Chondrocyte (in vitro differentiated cells): ENCODE results near the gene CCDC93. TPM values are rescaled to one million over a fixed set of nuclear protein-coding genes. Genes with fewer than 3 reads are reported as not detected.

ENCODE experiments used
- DNase-seq: peaks from one replicate; pipeline ENCODE4 v3.0.0; 2021; ENCODE audit warnings: mixed read lengths, low spot score
- H3K27ac Mint-ChIP-seq: one replicate; pipeline ENCODE4 v1.8.0; 2021; ENCODE audit warnings: mild to moderate bottlenecking, moderate library complexity, mixed read lengths; ENCODE audit not compliant: unreplicated experiment
- H3K27me3 Mint-ChIP-seq: 2 replicates; pipeline ENCODE4 v1.8.0; 2021; ENCODE audit warnings: low read depth, mixed read lengths
- H3K36me3 Mint-ChIP-seq: 2 replicates; pipeline ENCODE4 v1.8.0; 2021; ENCODE audit warnings: low read depth, mixed read lengths
- H3K4me1 Mint-ChIP-seq: 2 replicates; pipeline ENCODE4 v1.8.0; 2021; ENCODE audit warnings: low read depth, mild to moderate bottlenecking, mixed read lengths
- H3K4me3 Mint-ChIP-seq: one replicate; pipeline ENCODE4 v1.8.0; 2021; ENCODE audit warnings: mild to moderate bottlenecking, moderate library complexity, mixed read lengths; ENCODE audit not compliant: unreplicated experiment
- H3K9me3 Mint-ChIP-seq: 2 replicates; pipeline ENCODE4 v1.8.0; 2021; ENCODE audit warnings: low read depth, mixed read lengths
- CTCF ChIP-seq: fragments of 200-600 bp; sonication (generic); IDR thresholded peaks from 2 replicates; pipeline ENCODE4 v1.5.0; 2021; ENCODE audit warnings: antibody characterized with exemption, mild to moderate bottlenecking, moderate library complexity
- total RNA-seq: library from RNA; stranded (reverse); gene quantifications from 3 replicates; pipeline ENCODE4 v1.2.1, GENCODE V29; 2021

Gene CCDC93
- total RNA-seq, 1 donor from 2014 or later = 22.8 TPM

GRCh38 chr2:117984208-117984607 is 29.7 kb downstream of the CCDC93 start:
- Mint-ChIP-seq H3K9me3 (no peaks in the 10 kb centered on the region), H3K27ac (peak overlapping the region; percentile 1), H3K4me3 (no peak overlapping the region), H3K27me3 (no peaks in the 10 kb centered on the region), H3K4me1 (peaks cover 26% of the 10 kb centered on the region), H3K36me3 (peaks cover 10% of the 10 kb centered on the region)
- no peak for TF ChIP-seq CTCF
- DNase-seq = no peak

- H3K4me1 Mint-ChIP-seq = peaks cover 29% of the 10 kb centered on the region
- no peak for TF ChIP-seq CTCF
- H3K27ac Mint-ChIP-seq = no peak overlapping the region
- no peaks in the 10 kb centered on the region for H3K9me3 Mint-ChIP-seq
- H3K36me3 Mint-ChIP-seq = peaks cover 14% of the 10 kb centered on the region
- no peak overlapping the region for H3K4me3 Mint-ChIP-seq
- DNase-seq = no peak
- no peaks in the 10 kb centered on the region for H3K27me3 Mint-ChIP-seq
Measured at GRCh38 chr2:117983040-117983439, 30.8 kb downstream of the CCDC93 start.

- peaks cover 29% of the 10 kb centered on the region for H3K4me1 Mint-ChIP-seq
- no peaks in the 10 kb centered on the region for H3K27me3 Mint-ChIP-seq
- H3K27ac Mint-ChIP-seq = peak overlapping the region; percentile 35
- DNase-seq = no peak
- no peaks in the 10 kb centered on the region for H3K9me3 Mint-ChIP-seq
- no peak for TF ChIP-seq CTCF
- H3K36me3 Mint-ChIP-seq = peaks cover 14% of the 10 kb centered on the region
- no peak overlapping the region for H3K4me3 Mint-ChIP-seq
Measured at GRCh38 chr2:117982376-117983033, 31.4 kb downstream of the CCDC93 start.

GRCh38 chr2:117981810-117982209 is 32.1 kb downstream of the CCDC93 start:
- peaks cover 17% of the 10 kb centered on the region for H3K36me3 Mint-ChIP-seq
- TF ChIP-seq CTCF = no peak
- H3K27me3 Mint-ChIP-seq = no peaks in the 10 kb centered on the region
- no peaks in the 10 kb centered on the region for H3K9me3 Mint-ChIP-seq
- H3K4me1 Mint-ChIP-seq = peaks cover 29% of the 10 kb centered on the region
- H3K27ac Mint-ChIP-seq = no peak overlapping the region
- no peak overlapping the region for H3K4me3 Mint-ChIP-seq
- no peak for DNase-seq

- peaks cover 29% of the 10 kb centered on the region for H3K4me1 Mint-ChIP-seq
- no peaks in the 10 kb centered on the region for H3K27me3 Mint-ChIP-seq
- no peaks in the 10 kb centered on the region for H3K9me3 Mint-ChIP-seq
- H3K4me3 Mint-ChIP-seq = no peak overlapping the region
- peaks cover 20% of the 10 kb centered on the region for H3K36me3 Mint-ChIP-seq
- no peak for TF ChIP-seq CTCF
- peak overlapping the region; percentile 87 for H3K27ac Mint-ChIP-seq
- no peak for DNase-seq
Measured at GRCh38 chr2:117980783-117981676, 32.8 kb downstream of the CCDC93 start.
